Measurements from ENCODE around the gene USP5. TPM values are rescaled to one million over a fixed set of nuclear protein-coding genes. Genes with fewer than 3 reads are reported as not detected.
"Not testable (repeated sequence)": the region's sequence is repeated elsewhere in the genome, so short reads cannot be mapped to it uniquely, and the experiment has no call there.

Gene USP5
- total RNA-seq, 1 donor from 2014 or later, result 113 TPM

DNA sequence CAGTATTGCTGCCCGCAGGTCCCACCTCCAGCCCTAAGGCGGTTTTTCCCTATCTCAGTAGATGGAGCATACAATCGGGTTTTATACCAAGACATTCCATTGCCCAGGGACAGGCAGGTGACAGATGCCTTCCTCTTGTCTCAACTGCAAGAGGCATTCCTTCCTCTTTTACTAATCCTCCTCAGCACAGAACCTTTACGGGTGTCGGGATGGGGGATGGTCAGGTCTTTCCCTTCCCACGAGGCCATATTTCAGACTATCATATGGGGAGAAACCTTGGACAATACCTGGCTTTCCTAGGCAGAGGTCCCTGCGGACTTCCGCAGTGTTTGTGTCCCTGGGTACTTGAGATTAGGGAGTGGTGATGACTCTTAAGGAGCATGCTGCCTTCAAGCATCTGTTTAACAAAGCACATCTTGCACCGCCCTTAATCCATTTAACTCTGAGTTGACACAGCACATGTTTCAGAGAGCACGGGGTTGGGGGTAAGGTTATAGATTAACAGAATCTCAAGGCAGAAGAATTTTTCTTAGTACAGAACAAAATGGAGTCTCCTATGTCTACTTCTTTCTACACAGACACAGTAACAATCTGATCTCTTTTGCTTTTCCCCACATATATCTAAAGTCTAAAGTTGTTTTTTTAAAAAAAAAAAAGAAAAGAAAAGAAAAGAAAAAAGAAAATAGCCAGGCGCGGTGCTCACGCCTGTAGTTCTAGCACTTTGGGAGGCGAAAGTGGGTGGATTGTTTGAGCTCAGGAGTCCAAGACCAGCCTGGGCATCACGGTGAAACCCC is 34.5 kb downstream of the USP5 start:
- not testable (repeated sequence) for DNase-seq (ENCODE audit: low read depth)

DNA sequence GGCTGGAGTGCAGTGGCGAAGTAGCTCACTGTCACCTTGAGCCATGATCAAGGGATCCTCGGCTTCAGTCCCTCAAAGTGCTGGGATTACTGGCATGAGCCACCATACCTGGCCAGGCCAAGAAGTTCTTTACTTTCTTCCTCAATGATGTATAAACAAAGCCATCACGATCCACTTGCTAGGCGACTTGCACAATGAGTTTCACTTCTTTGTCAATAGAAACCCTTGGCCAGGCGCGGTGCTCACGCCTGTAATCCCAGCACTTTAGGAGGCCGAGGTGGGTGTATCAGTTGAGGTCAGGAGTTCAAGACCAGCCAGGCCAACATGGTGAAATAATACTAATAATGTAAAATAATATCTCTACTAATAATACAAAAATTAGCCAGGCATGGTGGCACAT is 35.5 kb downstream of the USP5 start:
- no peak for DNase-seq (ENCODE audit: low read depth)

DNA sequence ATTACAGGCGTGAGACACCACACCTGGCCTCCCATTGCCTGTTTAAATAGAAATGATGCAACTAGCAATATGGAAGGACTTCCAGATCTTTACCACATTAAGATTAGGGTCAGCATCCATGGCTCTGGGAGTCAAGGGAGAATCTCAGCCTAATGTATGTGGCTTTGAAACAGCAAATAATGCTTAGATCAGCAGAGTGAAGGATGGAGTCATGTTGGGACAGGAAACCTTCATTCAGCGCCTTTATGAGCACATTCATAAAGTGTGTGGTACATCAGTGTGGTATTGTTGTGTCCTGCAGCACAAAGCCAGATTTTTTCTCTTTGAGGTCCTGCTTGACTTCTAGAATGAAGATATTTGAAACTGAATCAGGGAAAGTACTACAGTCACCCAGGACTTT is 36.4 kb downstream of the USP5 start:
- DNase-seq (ENCODE audit: low read depth), result no peak

DNA sequence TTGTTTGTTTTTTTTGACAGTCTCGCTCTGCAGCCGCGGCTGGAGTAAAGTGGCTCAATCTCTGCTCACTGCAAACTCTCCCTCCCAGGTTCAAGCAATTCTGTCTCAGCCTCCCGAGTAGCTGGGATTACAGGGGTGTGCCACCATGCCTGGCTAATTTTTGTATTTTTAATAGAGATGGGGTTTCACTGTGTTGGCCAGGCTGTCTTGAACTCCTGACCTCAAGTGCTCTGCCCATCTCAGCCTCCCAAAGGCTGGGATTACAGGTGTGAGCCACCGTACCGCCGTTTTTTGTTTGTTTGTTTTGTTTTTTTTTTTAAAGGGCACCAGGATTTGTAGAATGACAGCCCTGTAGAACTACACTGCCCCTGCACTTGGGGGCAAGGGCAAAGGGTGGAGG is 36.8 kb downstream of the USP5 start:
- not testable (repeated sequence) for DNase-seq (ENCODE audit: low read depth)

DNA sequence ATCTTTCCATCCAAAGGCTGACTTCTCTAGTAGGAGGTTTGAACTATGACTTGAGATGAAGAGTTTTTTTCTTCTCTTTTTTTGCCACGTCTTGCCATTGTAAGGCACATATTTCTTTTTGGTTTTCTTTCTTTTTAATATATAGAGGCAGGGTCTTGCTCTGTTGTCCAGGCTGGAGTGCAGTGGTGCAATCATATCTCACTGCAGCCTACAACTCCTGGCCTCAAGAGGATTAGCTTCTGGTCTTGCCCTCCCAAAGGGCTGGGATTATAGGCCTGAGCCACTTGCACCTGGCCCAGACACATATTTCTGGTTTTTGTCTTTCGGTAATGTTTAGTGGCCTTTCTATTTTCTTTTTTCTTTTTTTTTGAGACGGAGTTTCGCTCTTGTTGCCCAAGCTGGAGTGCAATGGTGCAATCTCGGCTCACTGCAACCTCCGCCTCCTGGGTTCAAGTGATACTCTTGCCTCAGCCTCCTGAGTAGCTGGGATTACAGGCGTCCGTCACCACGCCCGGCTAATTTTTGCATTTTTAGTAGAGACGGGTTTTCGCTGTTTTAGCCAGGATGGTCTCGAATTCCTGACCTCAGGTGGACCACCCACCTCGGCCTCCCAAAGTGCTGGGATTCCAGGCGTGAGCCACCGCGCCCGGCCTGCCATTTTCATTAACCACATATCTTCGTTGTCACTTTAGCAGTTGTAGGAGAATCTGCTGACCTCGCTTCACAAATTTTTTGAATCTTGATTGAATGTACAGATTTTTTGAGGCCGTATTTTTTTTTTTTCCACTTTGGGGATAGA is 38.0 kb downstream of the USP5 start:
- not testable (repeated sequence) for DNase-seq (ENCODE audit: low read depth)

DNA sequence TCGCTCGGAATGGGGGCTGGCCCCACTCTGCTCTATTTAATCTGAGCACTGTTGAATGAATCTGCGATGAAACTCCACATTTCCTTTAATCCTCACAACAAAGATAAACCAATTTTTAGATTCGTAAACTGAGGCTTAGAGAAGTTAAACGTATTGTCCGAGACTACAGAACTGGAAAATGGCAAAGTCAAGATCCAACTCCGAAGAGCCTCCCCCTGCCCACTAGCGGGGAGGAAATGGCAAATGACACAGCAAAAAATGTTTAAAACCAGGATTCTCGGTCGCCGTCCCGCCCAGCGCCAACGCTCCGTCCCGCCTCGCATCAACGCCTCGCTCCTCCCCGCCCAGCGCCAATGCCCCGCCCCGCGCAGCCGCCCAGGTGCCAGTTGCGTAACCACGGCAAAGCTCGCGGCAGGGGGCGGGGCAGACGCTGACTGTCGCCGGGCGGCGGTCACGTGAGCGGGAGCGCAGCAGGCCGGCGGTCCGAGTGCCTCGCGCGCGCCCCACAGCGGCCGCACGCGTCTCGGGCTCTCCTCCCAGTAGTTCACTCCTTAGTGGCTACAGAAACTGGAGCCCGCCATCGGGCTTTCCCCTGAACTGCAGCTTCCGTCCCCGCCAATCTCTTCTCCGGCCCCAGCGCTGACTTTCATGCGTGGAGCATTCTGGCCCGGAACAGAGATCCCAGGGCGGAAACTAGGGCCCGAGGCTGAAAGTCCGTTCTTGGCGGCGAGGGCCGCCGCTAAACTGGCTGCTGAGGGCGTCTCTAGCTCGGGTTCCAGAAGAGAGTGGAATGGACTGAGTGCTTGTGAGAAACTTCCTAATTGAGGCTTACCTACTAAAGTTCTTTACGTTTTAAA is 39.1 kb downstream of the USP5 start:
- peak; percentile 76 for DNase-seq (ENCODE audit: low read depth)

DNA sequence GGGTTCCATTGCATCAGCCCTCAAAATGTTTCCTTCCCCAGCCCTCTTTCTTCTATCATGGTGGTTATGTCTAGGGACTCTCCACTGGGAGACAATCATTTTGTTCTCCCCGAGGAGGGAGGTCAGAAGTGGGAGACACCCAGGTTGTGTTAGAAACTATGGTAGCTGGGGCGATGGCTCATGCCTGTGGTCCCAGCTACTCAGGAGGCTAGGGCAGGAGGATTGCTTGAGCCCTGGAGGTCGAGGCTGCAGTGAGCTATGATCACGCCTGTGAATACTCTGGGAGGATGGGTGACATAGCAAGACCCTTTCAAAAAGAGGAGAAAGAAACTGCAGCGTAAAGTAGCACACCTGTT is 39.7 kb downstream of the USP5 start:
- DNase-seq (ENCODE audit: low read depth), result no peak

DNA sequence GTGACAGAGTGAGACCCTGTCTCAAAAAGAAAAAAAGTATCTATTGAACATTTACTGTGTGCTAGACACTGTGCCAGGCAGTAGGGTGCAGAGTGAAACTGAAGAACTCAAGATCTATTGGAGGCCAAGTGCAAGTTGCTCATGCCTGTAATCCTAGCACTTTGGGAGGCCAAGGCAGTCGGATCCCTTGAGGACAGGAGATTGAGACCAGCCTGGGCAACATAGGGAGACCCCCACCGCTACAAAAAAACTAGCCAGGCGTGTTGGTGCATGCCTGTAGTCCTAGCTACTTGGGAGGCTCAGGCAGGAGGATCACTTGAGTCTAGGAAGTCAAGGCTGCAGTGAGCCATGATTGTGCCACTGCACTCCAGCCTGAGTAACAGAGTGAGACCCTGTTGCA is 40.7 kb downstream of the USP5 start:
- DNase-seq (ENCODE audit: low read depth), result not testable (repeated sequence)

DNA sequence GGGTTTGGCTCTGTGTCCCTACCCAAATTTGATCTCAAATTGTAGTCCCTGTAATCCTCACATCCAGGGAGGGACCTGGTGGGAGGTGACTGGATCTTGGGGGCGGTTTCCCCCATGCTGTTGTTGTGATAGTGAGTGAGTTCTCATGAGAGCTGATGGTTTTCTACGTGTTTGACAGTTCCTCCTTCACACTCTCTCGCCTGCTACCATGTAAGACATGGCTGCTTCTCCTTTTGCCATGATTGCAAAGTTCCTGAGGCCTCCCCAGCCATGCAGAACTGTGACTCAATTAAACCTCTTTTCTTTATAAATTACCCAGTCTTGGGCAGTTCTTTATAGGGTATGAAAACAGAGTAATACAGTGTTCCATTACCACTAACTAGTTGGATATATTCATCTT is 42.4 kb downstream of the USP5 start:
- DNase-seq (ENCODE audit: low read depth), result no peak

DNA sequence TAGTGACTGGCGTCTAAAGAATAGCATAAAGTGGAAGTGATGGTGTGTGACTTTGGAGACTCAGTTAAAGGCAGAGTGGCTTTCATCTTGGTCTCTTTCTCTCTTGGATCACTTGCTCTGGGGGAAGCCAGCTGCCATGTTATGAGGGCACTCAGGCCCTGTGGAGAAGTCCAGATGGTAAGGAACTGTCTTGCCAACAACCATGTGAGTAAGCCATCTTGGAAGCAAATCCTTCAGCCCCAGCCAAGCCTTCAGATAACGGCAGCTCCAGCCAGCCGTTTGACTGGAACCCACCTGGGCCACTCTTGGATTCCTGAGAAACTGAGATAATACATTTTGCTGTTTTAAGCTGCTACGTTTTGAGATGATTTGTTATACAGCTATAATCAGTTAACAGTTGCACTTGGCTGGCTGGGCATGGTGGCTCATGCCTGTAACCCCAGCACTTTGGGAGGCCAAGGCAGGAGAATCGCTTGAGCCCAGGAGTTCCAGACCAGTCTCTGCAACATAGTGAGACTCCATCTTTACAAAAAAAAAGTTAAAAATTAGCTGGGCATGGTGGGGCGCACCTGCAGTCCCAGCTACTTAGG is 45.0 kb downstream of the USP5 start:
- no peak for DNase-seq (ENCODE audit: low read depth)

DNA sequence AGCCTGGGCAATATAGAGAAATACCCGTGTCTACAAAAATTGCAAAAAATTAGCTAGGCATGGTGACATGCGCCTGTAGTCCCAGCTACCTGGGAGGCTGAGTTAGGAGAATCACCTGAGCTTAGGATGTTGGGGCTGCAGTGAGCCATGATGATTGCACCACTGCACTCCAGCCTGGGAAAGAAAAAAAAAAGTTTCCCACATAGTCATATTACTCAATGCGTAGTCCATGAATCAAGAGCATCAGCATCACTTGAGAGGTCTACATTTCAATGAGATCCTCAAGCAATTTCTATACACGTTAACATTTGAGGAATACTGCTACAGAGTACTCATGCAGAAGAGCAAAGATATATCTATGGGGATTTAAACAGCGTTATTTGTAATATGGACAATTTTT is 47.5 kb downstream of the USP5 start:
- DNase-seq (ENCODE audit: low read depth), result no peak

DNA sequence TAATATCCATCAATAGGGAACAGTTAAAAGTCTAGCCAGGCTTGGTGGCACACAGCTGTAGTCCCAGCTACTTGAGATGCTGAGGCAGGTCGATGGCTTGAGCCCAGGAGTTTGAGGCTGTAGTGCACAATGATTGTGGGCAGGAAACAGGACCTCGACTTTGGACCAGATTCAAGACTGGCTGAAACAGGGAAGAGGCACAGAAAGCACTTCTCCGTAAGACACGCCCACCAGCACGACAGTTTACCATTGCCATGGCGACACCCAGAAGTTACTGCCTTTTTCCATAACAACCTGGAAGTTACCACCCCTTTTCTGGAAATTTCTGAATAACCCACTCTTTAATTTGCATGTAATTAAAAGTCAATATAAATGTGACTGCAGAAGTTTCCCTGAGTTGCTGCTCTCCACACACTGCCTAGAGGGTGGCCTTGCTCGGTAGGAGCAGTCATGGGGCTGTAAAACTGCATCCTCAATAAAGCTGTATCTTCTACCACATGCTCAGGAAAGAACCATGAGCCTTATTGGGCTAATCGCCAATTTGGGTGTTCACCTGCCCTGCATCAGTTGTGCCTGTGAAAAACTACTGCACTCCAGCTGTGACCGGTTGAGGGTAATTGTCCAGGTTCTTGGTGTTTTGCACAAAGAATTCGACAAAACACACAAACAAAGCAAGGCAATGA is 48.0 kb downstream of the USP5 start:
- DNase-seq (ENCODE audit: low read depth), result peak; percentile 50

DNA sequence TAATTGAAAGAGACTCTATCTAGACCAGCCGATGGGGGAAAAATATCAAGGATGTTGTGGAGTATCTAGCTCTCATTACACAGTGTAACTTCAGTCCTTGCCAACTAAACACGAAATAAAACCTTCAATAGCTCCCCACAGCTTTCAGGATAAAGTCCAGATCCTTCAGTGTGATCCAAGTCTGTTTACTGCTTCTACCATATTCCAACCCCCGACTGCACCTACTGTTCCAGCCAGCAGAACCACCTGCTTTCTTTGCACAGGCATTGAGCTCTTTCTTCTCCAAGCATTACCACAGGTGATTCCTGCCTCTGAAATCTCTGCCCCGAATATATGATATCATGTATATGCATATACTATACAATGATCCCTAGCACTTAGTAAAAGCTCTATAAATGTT is 50.5 kb downstream of the USP5 start:
- no peak for DNase-seq (ENCODE audit: low read depth)

DNA sequence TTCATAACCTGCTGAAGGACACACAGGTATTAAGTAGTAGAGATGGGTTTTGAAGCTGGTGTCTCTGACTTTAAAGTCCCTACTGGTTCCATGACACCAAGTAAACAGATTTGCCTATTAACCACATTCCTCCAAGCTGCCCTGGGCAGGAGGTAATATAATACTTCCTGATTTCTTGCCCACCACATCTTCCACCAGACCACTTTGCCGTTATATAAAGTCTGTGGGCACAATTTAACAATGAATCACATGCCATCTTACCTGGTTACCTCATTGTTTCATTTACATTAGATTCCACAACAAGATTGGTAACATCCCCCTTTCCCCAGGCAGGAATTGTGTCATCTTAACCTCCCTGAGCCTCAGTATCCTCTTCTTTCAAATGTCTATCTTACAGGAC is 51.8 kb downstream of the USP5 start:
- no peak for DNase-seq (ENCODE audit: low read depth)

DNA sequence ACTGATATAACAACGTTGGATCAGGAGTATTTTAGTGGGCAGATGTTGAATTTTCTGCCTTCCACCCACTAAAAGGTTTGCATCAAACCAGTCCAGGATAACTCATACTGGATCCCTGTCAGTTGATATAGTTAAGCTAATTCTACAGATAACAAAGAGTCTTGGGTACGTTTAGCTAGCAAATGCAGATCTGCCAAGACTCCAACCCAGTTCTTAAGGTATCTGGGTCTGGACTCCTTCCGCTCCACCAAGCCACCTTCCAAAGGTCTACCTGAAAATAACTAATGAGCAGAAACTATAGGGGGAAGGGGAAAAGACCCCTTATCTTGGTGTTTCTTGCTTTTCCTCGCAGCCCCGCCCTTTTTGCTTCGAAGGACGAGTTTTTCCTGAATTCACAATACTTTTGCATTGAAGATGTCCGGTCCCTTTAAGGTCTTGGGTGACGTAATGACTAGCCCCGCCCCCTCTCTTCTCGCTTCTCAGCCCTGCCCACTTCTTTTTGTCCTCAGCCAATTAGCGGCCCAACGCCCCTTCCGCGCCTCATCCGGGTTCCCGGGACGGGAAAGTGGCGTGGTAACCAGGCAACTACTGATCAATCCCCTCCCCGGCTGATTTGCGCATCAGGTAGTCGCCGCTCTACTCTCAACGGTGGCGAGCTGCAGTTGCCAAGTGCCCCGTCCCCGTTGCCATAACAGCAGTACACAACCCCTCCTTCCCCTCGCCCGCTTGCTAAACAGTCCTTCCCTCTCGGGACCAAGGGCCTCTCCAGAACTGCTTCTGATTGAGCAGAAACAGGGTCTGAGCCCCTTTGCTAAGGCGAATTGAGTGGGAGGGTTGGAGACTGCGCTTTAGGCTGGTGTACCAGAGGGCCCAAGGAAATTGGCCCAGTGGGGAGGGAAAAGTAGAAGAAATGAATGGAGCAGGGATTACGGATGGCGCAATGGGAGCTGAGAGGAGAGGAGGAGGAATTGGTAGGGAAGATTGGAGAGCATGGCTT is 52.6 kb downstream of the USP5 start, which contains the start of gene LRRC23:
Gene LRRC23, plus strand, starts transcription at position 543 of the 997 bp plus-strand sequence. CDS start 812 bp downstream, outside the sequence.
- peak; percentile 94 for DNase-seq (ENCODE audit: low read depth)

DNA sequence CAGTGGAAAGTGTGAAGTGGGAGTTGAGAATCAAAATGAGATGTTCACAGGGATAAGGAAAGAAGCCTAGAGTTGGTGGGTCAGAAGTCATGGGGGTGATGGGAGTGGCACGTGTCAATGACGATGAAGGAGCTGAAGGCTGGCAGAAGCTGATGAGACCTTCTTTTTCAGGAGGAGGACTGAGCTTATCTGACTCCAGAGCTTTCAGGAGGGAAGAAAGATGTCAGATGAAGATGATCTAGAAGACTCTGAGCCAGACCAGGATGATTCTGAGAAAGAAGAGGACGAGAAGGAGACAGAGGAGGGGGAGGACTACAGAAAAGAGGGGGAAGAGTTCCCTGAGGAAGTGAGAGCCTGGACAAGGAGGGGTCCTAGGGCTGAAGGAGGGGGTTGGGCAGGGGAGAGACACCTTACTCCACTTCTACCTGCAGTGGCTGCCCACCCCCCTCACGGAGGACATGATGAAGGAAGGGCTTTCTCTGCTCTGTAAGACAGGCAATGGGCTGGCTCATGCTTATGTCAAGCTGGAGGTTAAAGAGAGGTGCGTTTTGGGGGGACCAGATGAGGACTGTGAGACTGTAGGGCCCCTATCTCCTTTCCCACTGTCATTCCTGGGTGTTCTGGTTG is 53.6 kb downstream of the USP5 start:
- no peak for DNase-seq (ENCODE audit: low read depth)

DNA sequence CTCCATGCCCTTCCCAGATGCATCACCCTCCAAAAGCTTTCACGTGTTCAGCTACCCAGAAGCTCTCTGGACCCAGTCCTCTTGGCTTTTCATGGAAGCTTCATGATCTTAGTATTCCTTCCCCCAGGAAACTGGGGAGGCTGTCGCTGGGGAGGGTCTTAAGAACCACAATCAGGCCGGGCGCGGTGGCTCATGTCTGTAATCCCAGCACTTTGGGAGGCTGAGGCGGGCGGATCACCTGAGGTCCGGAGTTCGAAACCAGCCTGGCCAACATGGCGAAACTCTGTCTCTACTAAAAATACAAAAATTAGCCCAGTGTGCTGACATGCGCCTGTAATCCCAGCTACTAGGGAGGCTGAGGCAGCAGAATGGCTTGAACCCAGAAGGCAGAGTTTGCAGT is 56.2 kb downstream of the USP5 start:
- DNase-seq (ENCODE audit: low read depth), result not testable (repeated sequence)

DNA sequence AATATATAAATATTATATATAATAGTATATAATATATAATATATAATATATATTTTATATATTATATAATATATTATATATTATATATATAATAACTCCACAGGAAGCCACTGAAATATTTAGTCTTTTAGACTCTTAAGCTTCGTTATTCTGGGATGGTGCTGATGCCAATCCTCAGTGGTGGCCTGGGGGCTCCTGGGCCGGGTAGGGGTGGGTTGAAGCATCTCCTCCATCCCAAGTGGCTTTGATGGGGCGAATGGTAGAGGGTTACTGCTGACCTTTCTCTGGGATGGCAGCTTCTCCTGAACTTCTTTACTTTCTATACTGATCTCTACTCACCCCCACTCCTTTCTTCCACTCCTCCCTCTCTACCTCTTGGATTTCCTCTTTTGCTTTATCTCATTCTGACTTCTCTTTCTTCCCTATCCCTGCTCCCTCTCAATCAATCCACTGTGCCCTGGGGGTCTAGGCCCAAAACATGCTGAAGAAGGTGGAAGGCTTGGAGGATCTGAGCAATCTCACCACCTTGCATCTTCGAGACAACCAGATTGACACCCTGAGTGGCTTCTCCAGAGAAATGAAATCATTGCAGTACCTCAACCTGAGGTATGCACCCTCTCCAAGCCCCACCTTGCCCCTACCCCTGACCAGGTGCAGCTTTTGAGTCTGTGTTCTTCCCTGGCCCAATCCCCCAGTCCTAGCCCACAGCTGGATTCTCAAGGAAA is 57.6 kb downstream of the USP5 start:
- no peak for DNase-seq (ENCODE audit: low read depth)
